ENCODE measurements around the gene GAL3ST1. TPM values are rescaled to one million over a fixed set of nuclear protein-coding genes. Genes with fewer than 3 reads are reported as not detected.
"Not testable (repeated sequence)": the region's sequence is repeated elsewhere in the genome, so short reads cannot be mapped to it uniquely, and the experiment has no call there.

GAL3ST1 gene
- total RNA-seq, 1 donor from 2014 or later: 8.8 TPM

- Mint-ChIP-seq H3K27ac (ENCODE audit: unreplicated experiment) (no peak overlapping the region), H3K9me3 (no peaks in the 10 kb centered on the region), H3K27me3 (ENCODE audit: low read depth) (no peaks in the 10 kb centered on the region), H3K4me3 (no peak overlapping the region), H3K4me1 (peaks cover 5% of the 10 kb centered on the region), H3K36me3 (ENCODE audit: low read depth) (no peaks in the 10 kb centered on the region)
- no peak for DNase-seq (ENCODE audit: low read depth, low spot score)
- TF ChIP-seq CTCF (conservative IDR thresholded peaks at IDR 0.05): no peak
These were observed 12.9 kb downstream of the GAL3ST1 start for GRCh38 chr22:30561402-30562189.

- not testable (repeated sequence) for H3K9me3 Mint-ChIP-seq; H3K4me1 Mint-ChIP-seq; H3K36me3 Mint-ChIP-seq (ENCODE audit: low read depth); H3K4me3 Mint-ChIP-seq; DNase-seq (ENCODE audit: low read depth, low spot score); H3K27me3 Mint-ChIP-seq (ENCODE audit: low read depth)
- H3K27ac Mint-ChIP-seq (ENCODE audit: unreplicated experiment): peak overlapping the region; percentile 67
These were observed 13.7 kb downstream of the GAL3ST1 start for GRCh38 chr22:30560643-30561202.

GRCh38 chr22:30559889-30560288 lies 14.6 kb downstream of the GAL3ST1 start:
- H3K36me3 Mint-ChIP-seq (ENCODE audit: low read depth): no peaks in the 10 kb centered on the region
- H3K9me3 Mint-ChIP-seq: no peaks in the 10 kb centered on the region
- peak overlapping the region; percentile 93 for H3K27ac Mint-ChIP-seq (ENCODE audit: unreplicated experiment)
- peaks cover 5% of the 10 kb centered on the region for H3K4me1 Mint-ChIP-seq
- DNase-seq (ENCODE audit: low read depth, low spot score): no peak
- TF ChIP-seq CTCF (conservative IDR thresholded peaks at IDR 0.05): no peak
- no peak overlapping the region for H3K4me3 Mint-ChIP-seq
- no peaks in the 10 kb centered on the region for H3K27me3 Mint-ChIP-seq (ENCODE audit: low read depth)

GRCh38 chr22:30557243-30557642 lies 17.2 kb downstream of the GAL3ST1 start:
- Mint-ChIP-seq H3K36me3 (ENCODE audit: low read depth) (no peaks in the 10 kb centered on the region), H3K4me3 (no peak overlapping the region), H3K4me1 (peaks cover 5% of the 10 kb centered on the region), H3K9me3 (no peaks in the 10 kb centered on the region), H3K27me3 (ENCODE audit: low read depth) (no peaks in the 10 kb centered on the region), H3K27ac (ENCODE audit: unreplicated experiment) (no peak overlapping the region)
- DNase-seq (ENCODE audit: low read depth, low spot score): no peak
- no peak for TF ChIP-seq CTCF (conservative IDR thresholded peaks at IDR 0.05)

- H3K4me1 Mint-ChIP-seq: peaks cover 5% of the 10 kb centered on the region
- no peaks in the 10 kb centered on the region for H3K27me3 Mint-ChIP-seq (ENCODE audit: low read depth)
- H3K9me3 Mint-ChIP-seq: no peaks in the 10 kb centered on the region
- no peak for DNase-seq (ENCODE audit: low read depth, low spot score)
- H3K27ac Mint-ChIP-seq (ENCODE audit: unreplicated experiment): no peak overlapping the region
- H3K36me3 Mint-ChIP-seq (ENCODE audit: low read depth): no peaks in the 10 kb centered on the region
- no peak for TF ChIP-seq CTCF (conservative IDR thresholded peaks at IDR 0.05)
- no peak overlapping the region for H3K4me3 Mint-ChIP-seq
These were observed 18.1 kb downstream of the GAL3ST1 start for GRCh38 chr22:30556388-30556787.

Data from neural crest cell (in vitro differentiated cells).